GM21619 (cell line): ENCODE results near the gene MFAP4.

Source experiments
- ATAC-seq: cut with Tn5 transposase; IDR thresholded peaks from one replicate; pipeline ENCODE4 v1.9.1; 2021; ENCODE audit not compliant: unreplicated experiment

Gene MFAP4

GRCh38 chr17:19410875-19411620 is 24.1 kb upstream of the MFAP4 start, which contains the start of gene RNF112:
Gene RNF112, plus strand, starts transcription at chr17:19411232. Its CDS starts 177 bp downstream, at chr17:19411409.
- no peak for ATAC-seq

- ATAC-seq: no peak
Observed at GRCh38 chr17:19410091-19410490, 23.1 kb upstream of the MFAP4 start.

DNA sequence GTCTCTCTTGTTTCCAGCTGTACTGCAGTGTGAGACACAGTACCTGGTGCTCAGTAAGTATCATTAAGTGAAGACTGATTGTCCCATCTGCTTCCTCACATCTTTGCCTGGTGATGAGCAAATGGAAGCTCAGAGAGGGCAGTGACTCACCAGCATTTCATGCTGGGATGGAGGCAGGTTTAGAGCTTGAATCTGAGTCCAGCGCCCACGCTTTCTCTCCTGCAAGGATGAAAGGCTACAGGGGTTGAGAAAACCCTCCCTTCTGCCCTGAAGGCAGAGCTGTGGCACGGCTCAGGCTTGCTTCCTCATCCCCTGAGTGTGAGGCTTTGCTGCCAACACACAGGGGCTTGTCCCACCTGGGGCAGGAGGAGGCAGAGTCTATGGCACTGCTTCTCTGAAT is 22.5 kb upstream of the MFAP4 start:
- ATAC-seq: no peak

DNA sequence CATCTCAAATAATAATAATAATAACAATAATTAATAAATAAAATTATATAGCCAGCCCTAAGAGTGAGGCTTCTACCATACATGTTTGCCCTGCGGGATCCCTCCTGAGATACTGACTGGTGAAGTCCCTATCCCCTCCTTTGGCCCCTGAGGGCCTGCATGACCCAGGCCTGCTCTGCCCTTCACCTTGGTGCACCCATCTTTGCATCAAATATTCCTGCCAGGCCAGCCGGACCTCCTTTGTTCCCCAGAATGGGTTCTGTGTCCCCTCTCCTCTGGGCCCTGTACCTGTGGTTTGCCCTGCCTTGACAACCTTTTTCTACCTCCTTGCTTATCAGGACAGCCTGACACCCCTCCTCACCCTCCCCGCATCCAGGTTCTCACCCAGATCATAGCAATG is 22.1 kb upstream of the MFAP4 start:
- no peak for ATAC-seq

DNA sequence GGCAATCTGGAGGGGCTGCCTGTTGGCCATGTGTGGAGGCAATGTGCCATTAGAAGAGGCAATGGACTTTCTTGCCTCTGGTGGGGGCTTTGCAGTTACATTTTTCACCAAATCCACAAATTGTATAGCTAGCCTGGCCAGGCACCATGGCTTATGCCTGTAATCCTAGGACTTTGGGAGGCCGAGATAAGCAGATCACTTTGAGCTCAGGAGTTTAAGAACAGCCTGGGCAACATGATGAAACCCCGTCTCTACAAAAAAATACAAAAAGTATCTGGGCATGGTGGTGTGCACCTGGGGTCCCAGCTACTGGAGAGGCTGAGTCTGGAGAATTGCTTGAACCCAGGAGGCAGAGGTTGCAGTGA is 21.3 kb upstream of the MFAP4 start:
- no peak for ATAC-seq

DNA sequence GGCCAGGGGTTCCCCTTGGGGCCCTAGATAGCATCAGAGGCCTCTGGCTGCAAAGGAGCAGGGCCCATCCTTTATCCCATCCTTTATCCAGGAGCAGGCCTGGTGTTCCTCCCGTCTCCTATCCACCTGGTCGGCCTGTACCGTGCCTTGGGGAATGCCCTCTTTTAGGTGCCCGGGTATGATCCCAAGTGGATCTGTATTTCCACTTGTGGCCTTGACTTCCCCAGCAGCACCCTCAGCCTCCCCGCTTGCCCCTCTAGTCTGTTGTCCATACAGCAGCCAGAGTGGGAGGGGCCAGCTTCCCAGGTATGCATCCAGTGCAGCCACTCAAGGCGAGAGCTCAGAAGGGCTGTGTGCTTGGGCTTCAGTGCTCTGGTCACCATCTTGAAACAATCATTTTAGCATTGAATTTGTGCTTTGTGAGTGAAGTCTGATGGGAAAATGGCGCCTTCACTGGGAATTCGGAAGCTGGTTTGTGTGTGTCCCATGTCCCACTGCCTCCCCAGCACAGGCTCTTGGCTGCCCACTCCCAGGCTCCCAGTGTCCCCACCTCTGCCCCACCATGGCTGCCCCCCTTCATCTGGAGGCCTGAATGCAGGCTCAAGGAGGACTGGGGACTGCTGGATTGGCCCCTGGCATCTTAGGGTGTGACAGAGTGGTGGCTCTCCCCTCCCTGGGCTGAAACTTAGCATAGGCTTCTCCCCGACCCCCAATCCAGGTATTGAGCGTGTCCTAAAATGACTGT is 20.8 kb upstream of the MFAP4 start:
- no peak for ATAC-seq

GRCh38 chr17:19405114-19405513 is 18.1 kb upstream of the MFAP4 start:
- no peak for ATAC-seq

DNA sequence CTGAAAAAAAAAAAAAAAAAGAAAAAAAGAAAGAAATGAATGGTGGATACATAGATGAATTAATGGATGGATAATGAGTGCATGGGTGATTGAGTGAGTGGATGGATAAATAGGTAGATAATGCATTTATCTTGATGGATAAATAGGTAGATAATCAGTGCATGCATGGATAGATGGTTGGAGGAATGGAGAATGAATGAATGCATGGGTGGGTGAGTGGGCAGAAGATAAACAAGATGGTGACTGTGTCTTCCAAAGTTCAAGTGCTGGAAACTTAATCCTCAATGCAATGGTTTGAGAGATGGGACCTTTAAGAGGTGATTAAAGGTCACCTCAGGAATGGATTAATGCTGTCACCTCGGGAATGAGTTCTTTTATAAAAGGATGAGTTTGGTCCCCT is 17.3 kb upstream of the MFAP4 start:
- no peak for ATAC-seq

GRCh38 chr17:19403021-19403420 is 16.0 kb upstream of the MFAP4 start:
- no peak for ATAC-seq

- no peak for ATAC-seq
Observed at GRCh38 chr17:19402171-19402570, 15.2 kb upstream of the MFAP4 start.

- no peak for ATAC-seq
Observed at GRCh38 chr17:19401321-19402010, 14.5 kb upstream of the MFAP4 start.

- no peak for ATAC-seq
Observed at GRCh38 chr17:19399750-19400450, 12.9 kb upstream of the MFAP4 start.

DNA sequence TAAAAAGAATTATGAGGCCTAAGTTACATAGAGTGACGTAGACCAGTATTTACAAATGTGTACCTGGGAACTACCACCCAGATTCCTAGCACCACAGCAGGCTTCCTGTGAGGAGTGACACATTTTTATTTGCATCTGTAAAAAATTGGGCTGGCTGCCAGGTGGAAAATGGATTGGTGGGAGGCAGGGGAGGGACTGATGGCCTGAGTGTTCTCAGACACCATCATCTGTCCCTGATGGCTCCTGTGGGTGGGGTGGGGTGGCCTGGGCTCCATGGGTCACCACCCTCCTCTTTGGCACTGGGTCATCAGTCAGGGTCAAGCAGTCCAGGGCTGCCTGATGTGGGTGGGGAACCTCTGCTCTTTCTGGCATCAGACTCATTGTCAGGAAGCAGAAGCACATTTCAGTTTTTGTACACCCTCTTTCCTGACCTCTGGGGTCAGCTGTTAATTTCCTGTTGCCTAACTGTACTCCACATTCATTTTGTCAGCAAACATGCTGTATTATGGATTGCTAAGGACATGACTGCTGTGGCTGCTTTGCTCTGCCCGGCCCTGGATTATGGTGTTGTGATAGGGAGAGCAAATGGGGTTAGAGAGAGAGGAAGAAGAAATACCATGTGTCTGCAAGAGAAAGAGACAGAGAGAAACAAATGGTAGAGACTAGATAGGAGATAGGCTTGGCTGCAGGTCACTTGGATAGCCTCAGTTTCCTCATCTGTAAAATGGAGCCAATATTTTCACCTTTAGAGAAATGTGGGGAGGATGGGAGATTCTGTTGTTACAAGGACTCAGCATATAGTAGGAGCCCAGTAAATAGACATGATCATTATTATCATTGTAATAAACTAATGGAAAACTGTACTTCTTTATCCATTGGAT is 11.6 kb upstream of the MFAP4 start:
- ATAC-seq: no peak

- no peak for ATAC-seq
Observed at GRCh38 chr17:19397556-19398041, 10.6 kb upstream of the MFAP4 start.

GRCh38 chr17:19392303-19392702 is 5.3 kb upstream of the MFAP4 start:
- ATAC-seq: no peak

- ATAC-seq: no peak
Observed at GRCh38 chr17:19391432-19391831, 4.4 kb upstream of the MFAP4 start.

DNA sequence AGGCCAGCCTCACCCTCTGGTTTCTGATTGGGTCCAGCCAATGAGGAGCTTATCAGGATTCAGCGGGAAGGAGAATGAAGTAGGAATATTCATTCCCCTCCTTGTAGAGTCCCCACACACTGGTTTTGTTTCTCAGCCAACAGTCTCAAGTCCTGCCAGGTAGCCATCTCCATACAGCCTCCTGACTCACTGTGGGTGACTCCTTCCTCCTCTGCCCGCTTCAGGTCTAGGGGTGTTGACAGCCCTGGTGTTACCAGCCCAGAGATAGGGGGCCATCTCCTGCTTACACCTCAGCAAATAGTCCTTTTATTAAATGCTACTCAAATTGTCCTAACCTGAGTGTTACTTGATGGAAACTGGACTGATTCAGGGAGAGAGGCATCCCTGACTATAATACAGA is 4.0 kb upstream of the MFAP4 start:
- ATAC-seq: no peak

GRCh38 chr17:19388791-19389785 is 2.1 kb upstream of the MFAP4 start:
- ATAC-seq: no peak

DNA sequence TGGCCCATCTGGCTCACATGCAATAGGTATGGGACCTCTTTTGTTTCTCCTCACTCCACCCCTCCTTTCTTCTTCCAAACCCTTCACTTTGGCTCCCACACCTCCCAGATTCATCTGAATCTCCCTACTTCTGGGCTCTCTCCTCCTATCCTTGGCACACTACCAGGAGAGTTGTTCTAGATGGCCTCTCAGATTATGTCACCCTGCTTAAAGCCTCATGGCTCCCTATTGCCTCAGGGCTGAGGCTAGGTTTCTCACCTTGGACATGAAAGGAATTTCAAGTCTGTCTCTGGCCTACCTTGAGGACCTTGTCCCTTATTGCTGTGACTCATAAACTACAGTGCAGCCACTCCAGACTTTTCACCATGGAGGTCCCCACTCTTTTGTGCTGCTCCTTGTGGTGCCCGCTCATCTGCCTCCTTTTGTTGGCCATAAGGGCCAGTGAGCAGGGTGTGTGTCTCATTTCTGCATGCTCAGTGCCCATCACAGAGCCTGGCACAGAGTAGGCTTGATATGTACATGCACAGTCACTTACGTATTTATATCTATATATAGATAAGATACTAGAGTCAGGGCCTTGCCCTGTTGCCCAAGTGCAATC is 1.0 kb upstream of the MFAP4 start:
- no peak for ATAC-seq
